G401 (cell line): ENCODE results near the gene LARP4. TPM values are rescaled to one million over a fixed set of nuclear protein-coding genes. Genes with fewer than 3 reads are reported as not detected.
"Not testable (repeated sequence)": the region's sequence is repeated elsewhere in the genome, so short reads cannot be mapped to it uniquely, and the experiment has no call there.

Experiments
- DNase-seq: peaks from one replicate; pipeline ENCODE4 v3.0.0-alpha.2; 2015; ENCODE audit warnings: low spot score
- in situ Hi-C: cut with HindIII; loops from 2 replicates; pipeline ENCODE4 v1.10.0; 2016; ENCODE audit warnings: low sequenced_read_pairs, mixed read lengths
- total RNA-seq: library from RNA; depleted of rRNA; stranded (reverse); fragments of >200 nt; shearing (Covaris generic); gene quantifications from 2 replicates; pipeline ENCODE4 v1.2.3, GENCODE V29; 2014

Gene LARP4
- total RNA-seq, 1 experiment from 2014 or later = 50.4 TPM

DNA sequence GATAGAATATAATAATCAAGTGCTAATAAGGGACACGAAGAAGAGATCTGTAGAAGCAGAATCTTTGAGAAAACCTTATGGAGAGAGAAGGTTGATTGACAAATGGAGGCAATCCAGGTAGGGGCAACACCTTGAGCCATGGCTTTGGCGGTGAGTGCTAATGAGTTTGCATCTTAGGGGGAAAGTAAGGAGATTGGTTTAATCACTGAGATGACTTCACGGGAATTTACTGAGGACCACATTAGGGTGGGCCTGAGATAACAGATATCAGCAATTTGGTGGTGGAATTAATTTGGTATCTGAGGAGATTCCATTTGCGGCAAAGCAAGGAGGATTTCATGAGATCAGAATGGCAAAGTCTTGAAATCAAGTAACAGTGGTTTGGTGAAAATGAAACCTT is 1.8 kb upstream of the LARP4 start:
- in situ Hi-C loops = no loop called here
- DNase-seq = no peak

DNA sequence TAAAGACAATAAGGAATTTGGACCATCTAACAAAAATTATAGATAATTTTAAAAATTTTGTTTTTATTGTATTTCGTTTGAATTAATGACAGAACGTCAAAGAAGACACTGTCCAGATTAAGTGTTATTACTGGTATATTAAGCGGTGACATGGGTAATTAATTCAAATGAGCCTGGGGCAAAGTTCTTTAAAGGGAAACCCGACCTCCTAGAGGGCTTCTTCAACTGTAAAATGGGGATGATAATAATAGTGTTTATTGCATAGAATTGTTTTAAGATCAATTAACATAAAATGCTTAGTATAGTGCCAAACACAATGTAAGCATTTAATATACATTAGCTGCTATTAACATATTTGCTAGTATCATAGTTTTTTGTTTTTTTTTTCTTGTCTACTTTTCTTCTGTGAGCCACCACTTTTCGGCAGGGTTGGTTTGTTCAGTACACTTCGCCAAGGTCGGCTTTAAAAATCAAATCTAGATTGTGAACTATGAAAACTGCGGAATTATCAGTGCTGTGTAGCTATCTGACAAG is 514 bp upstream of the LARP4 start:
- no peak for DNase-seq
- in situ Hi-C loops = no loop called here

DNA sequence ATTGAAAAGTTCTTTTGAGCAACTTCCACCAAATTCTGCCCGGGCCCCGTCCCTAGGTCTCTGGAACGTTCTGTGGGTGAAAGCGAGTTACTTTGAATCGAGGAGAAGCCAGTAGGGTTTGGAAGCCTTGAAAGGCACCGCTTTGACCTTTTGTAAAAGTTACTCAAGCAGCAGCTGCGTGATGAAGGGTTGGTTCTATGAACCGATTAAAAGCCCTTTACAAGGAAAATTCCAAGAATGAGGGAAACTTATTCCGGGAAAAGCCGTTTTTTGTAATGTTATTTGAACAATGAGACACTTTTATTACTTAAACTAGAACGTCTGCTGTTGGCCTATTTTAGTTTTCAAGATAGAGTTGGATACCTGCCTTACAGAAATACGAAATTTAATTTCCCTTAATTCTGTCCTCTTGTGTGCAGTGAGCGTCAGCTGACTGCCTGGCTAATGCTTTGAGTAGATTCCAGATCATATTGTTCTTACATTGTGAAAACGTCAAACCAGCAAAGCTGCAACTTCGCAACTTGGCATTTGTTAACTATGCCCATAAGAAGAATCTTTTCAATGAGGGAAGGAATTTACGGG is 906 bp downstream of the LARP4 start:
- in situ Hi-C loops = no loop called here
- DNase-seq = peak; percentile 34

DNA sequence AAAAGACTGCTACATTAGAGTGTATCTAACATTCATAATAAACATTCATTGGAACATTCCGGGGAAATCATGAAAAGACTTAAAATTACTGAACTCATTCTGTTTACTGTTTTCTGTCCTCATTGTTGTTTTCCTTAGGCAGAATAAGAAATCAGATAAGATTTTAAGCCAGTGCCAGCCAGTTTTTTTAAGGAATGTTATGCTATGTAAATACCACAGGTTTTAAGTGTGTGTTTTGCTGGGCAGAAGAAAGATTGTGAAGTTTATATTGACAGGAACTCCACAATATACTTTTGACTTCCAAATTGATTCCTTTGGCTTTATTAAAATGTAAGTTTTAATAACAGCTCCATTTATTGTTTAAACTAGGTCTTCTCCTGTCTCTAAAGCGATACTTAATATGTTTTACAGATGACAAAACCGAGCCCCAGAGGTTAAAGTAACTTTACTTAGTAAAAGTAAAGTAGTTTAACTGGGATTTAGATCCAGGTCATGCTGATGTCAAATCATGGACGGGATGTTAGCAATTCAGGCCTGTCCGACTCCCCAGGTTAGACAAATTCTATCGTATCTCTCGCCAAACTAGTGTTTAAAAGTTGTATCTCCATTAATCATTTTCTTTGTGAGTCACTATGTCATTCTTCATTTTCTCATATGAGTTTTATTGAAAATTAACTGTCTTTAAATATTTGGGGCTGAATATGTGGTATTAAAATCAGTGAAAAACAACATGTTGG is 1.7 kb downstream of the LARP4 start:
- in situ Hi-C loops = no loop called here
- no peak for DNase-seq

DNA sequence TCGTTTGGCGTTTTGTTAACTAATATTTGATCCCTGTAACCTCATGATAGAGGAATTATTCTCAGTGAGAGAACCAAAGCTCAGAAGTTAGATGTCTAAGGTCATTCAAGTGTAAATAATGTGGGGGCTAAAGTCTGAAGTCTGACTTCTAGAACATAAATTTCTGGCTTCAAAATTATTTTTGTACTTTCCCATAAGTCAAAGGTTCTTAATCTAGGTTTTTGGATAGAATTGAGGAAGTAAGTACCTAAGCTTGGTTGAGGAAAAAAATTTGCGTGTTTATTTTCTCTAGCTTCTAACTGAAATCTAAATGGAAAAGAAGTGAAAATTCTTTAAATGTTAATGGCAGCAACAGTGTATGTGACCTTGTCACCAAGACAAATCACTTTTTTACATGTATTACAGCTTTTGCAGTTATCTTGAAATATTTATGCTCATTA is 2.3 kb downstream of the LARP4 start:
- in situ Hi-C loops = no loop called here
- no peak for DNase-seq

DNA sequence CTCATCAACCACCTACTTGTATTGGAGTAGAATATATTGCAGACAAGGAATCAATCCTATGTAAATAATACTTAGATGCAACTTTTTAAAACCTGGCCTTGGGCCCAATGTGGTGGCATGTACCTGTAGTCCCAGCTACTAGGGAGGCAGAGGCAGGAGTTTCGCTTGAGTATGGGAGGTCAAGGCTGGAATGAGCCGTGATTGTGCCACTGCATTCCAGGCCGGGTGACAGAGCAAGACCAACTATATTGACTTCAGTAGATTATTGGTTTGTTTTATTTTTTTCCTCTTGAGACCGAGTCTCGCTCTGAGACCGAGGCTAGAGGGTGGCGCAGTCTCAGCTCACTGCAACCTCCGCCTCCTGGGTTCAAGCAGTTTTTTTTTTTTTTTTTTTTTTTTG is 3.6 kb downstream of the LARP4 start:
- DNase-seq = no peak
- in situ Hi-C loops = no loop called here

DNA sequence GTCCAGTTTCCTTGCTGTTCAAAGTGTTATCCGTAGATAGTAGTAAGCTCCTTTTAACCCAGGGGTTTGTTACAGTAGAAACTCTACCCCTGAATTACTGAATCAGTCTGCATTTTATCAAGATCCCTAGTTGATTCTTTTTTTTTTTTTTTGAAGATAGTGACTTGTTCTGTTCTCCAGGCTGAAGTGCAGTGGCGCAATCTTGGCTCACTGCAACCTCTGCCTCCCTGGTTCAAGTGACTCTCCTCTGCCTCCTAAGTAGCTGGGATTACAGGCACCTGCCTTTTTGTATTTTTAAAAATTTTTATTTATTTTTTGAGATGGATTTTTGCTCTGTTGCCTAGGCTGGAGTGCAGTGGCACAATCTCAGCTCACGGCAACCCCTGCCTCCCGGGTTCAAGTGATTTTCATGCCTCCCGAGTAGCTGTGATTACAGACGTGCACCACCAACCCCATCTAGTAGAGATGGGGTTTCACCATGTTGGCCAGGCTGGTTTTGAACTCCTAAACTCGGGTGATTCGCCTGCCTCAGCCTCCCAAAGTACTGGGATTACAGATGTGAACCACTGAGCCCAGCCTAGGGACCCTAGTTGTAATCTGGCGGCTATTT is 10.5 kb downstream of the LARP4 start:
- DNase-seq = no peak
- in situ Hi-C loops = no loop called here

DNA sequence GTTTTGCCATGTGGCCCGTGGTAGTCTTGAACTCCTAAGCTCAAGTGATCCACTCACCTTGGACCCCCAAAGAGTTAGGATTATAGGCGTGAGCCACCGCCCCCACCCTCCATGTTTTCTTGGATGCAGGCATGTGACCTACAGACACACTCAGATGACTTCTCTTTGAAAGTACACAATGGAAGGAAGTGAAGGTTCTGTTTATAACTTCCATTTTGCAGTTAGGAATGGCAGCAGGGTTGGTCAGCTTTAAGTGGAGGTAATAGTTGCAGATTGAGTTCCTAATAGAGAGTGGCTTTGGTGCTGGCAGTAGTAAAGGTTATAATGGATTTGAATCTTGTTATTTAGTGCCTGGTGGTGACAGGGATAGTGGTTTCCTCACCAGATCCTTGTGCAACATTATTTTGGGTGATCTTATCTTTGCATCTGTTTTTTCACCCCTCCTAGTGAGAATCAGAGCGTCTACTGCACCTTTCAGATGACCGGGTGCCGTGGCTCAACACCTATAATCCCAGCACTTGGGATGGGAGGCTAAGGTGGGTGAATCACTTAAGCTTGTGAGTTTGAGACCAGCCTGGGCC is 15.3 kb downstream of the LARP4 start:
- no peak for DNase-seq
- in situ Hi-C loops = no loop called here

DNA sequence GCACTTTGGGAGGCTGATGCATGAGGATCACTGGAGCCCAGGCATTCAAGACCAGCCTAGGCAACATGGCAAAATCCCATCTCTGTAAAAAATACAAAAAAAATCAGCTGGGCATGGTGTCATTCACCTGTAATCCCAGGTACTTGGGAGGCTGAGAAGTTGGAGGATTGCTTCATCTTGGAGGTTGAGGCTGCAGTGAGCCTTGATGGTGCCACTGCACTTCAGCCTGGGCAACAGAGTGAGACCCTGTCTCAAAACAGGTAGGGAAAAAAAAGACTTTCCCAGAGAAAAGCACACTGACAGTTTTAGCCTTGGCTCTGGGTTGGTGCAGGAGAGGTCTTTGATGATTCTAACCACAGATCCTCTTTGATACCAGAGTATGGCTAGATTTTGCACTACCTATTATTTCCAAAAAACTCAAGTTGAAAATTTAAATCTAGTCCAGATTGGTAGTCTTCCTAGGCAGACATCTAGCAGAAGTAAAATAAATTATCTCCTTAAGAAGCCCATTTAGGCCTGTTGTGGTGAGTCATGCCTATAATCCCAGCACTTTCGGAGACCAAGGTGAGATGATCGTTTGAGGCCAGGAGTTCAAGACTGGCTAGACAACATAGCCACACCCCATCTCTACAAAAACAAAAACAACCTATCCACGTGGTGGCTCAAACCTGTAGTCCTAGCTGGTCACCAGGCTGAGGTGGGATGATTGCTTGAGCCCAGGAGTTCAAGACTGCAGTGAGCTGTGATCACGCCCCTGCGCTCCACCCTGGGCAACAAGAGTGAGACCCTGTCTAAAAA is 18.6 kb downstream of the LARP4 start:
- in situ Hi-C loops = no loop called here
- DNase-seq = no peak

DNA sequence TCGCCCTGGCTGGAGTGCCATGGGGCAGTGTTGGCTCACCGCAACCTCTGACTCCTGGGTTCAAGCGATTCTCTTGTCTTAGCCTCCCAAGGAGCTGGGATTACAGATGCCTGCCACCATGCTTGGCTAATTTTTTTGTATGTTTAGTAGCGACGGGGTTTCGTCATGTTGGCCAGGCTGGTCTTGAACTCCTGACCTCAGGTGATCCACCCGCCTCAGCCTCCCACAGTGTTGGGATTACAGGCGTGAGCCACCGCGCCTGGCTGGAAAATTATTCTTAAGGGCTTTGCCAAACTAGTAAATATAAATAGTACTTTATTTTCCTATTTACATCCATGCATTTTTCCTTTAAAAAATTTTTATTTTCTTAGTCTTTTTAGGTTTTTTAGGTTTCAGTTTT is 22.2 kb downstream of the LARP4 start:
- DNase-seq, in situ Hi-C loops: not testable (repeated sequence)

DNA sequence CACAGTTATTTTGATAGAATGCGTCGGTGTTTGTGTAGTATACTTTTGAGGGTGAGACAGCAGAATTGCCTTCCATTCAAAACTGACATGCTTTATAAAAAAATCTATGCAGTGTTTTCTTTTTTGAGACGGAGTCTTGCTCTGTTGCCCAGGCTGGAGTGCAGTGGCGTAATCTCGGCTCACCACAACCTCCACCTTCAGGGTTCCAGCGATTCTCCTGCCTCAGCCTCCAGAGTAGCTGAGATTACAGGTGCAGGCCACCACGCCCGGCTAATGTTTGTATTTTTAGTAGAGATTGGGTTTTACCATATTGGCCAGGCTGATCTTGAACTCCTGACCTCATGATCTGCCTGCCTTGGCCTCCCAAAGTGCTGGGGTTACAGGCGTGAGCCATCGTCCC is 22.7 kb downstream of the LARP4 start:
- in situ Hi-C loops, DNase-seq: not testable (repeated sequence)

DNA sequence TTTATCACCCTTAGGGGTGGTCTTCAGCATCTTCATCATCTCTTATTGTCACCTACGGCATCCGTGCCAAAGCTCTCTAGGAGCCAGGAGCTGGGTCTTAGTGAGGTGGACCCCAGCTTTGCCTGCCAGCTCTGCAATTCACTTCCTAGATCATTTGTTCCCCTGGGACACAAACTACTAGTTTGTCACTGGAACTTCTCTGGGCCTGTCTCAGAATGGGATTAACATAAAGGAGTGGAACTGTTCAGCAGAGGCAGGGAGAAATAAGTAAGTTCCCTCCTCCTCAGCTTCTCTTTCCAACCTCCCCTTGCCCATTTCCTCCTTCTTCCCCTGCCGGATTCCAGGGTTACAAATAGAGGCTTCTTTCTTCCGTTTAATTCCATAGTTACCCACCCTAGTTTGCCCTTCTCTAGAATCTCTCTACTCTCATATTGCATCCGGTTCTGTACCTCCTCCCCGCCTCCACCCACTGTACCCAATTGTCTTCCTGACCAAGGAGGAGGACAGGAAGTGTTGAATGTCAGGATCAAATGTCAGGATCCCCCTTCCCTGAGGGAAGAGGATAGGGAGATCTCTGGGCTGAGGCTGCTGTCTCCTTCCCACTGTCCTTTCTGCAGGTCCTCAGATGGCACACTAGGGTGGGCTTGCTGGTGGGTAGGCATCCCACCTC is 25.0 kb downstream of the LARP4 start:
- DNase-seq = no peak

DNA sequence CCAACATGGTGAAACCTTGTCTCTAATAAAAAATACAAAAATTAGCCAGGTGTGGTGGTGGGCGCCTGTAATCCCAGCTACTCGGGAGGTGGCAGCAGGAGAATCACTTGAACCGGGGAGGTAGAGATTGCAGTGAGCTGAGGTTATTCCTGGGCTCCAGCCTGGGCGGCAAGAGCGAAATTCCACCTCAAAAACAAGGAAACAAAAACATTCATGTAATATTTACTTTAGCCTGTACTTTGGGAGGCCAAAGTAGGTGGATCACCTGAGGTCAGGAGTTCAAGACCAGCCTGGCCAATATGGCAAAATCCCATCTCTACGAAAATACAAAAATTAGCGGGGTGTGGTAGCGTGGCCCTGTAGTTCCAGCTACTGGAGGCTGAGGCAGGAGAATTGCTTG is 31.0 kb downstream of the LARP4 start:
- DNase-seq, in situ Hi-C loops: not testable (repeated sequence)

More for the DNA sequence above, 25.0 kb downstream of the LARP4 start:
- in situ Hi-C loops = no loop called here

DNA sequence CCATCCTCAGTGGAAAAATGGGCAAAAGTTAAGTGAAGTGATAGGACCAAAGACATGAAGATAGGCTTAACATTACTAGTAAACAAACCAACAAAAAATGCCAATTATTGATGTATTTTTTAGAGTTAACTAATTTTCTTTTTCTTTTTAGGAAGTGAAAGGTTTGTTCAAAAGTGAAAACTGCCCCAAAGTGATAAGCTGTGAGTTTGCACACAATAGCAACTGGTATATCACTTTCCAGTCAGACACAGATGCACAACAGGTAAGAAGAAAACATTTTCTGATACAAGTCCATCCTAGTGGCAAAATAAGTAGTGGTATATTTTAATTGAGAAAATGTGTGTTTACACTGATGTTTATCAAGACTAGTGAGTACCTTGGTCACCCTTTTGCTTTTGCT is 39.6 kb downstream of the LARP4 start:
- no peak for DNase-seq
- in situ Hi-C loops = no loop called here

DNA sequence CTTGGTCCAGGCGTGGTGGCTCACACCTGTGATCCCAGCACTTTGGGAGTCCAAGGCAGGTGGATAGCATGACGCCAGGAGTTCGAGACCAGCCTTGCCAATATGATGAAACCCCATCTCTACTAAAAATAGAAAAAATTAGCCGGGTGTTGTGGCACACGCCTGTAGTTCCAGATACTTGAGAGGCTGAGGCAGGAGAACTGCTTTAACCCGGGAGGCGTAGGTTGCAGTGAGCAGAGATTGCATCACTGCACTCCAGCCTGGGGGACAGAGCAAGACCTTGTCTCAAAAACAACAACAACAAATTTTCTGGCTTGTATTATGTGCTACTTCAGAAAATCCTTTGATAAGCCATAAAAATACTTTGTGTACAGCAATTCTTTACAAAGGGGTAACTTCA is 41.1 kb downstream of the LARP4 start:
- no peak for DNase-seq
- in situ Hi-C loops = no loop called here

DNA sequence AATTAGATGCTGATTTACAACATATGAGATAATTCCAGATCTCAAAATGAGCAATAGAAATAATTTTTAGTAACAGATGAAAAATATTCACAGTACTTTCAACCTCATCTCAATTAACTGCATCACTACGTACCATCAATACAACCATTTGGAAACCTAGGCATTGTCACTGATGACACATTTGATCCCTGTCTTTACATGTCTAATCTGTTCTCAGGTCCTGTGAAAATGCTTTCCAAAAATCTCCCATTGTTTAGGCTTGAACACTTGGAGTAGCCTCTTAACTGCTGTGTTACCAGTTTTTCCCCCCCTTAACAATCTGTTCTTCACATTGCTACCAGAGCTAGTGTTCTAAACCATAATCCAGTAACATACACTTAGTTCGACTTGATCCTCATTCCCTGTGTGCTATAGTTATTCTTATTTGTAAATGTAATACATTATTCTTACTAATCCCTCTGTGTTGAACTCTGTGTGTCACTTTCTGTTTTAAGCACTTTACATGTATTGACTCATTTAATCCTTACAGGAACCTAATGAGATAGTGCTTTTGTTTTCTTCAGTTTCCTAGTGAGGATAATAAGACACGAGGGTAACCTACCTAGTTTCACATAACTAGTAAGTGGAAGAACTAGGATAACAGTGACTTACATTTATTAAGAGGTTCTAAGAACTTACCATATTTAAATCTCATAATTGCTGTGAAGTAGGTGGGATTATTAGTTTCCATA is 41.7 kb downstream of the LARP4 start:
- no peak for DNase-seq
- in situ Hi-C loops = no loop called here

DNA sequence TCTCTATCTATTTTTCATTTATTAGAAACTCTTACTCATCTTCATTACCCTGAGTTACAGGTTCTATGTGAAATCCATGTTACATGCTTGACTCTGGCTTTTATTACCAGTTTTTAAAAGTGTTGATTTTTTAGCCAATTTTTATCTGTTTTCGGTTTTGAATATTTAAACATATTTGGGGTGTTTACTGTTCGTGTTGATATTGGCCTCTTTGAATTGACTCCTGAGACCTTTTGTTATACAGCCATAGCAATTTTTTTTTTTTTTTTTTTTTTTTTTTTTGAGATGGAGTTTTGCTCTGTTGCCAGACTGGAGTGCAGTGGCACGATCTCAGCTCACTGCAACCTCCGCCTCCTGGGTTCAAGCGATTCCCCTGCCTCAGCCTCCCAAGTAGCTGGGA is 49.0 kb downstream of the LARP4 start:
- DNase-seq, in situ Hi-C loops: not testable (repeated sequence)

DNA sequence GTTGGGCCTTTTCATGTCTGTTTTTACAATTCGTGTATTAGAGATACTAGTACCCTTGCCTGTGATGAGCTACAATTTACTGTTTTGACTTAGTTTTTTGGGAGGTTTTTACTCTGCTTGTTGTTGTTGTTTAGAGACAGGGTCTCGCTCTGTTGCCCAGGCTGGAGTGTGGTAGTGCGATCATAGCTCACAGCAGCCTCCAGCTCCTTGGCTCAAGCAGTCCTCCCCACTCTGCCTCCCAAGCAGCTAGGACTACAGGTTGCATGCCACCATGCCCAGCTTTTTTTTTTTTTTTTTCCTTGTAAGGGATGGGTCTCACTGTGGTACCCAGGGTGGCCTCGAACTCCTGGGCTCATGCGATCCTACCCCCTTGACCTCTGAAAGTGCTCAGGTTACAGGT is 52.1 kb downstream of the LARP4 start:
- DNase-seq = no peak
- in situ Hi-C loops = no loop called here
